OCI-LY3 (cell line): ENCODE data around the gene MYO5A.
"Not testable (repeated sequence)": the region's sequence is repeated elsewhere in the genome, so short reads cannot be mapped to it uniquely, and the experiment has no call there.

Experiments
- H2AFZ ChIP-seq: fragments of 200-600, 300-600 bp; shearing (Covaris generic); 2 replicates; pipeline ENCODE4 v1.6.0; 2014; ENCODE audit warnings: antibody characterized with exemption, low read depth, low read length
- H3K27ac ChIP-seq: fragments of 200-600, 300-600 bp; sonication (generic); 2 replicates; pipeline ENCODE4 v1.5.1; 2014; ENCODE audit warnings: mild to moderate bottlenecking, low read length, moderate library complexity, mixed read lengths
- H3K27me3 ChIP-seq: fragments of 200-600, 300-600 bp; sonication (generic); 2 replicates; pipeline ENCODE4 v1.6.1; 2014; ENCODE audit warnings: low read depth, low read length, mixed read lengths
- H3K36me3 ChIP-seq: fragments of 200-600, 300-600 bp; sonication (generic); replicated peaks from 2 replicates; pipeline ENCODE3; 2014; ENCODE audit warnings: low read depth, low read length, mixed read lengths
- H3K4me1 ChIP-seq: fragments of 300-600, 200-600 bp; sonication (generic); 2 replicates; pipeline ENCODE4 v1.6.1; 2014; ENCODE audit warnings: low read length, mixed read lengths
- H3K4me2 ChIP-seq: fragments of 200-600, 300-600 bp; sonication (generic); 2 replicates; pipeline ENCODE4 v1.6.1; 2014; ENCODE audit warnings: low read length, mixed read lengths
- H3K4me3 ChIP-seq: fragments of 300-600, 200-600 bp; sonication (generic); 2 replicates; pipeline ENCODE4 v1.5.1; 2014; ENCODE audit warnings: antibody characterized with exemption, mild to moderate bottlenecking, low read length, moderate library complexity
- H3K79me2 ChIP-seq: fragments of 300-600, 200-600 bp; shearing (Covaris generic); 2 replicates; pipeline ENCODE4 v1.6.1; 2014; ENCODE audit warnings: mild to moderate bottlenecking, low read length, mixed read lengths
- H3K9ac ChIP-seq: fragments of 300-600, 200-600 bp; shearing (Covaris generic); 2 replicates; pipeline ENCODE4 v1.6.0; 2014; ENCODE audit warnings: mild to moderate bottlenecking, low read length, moderate library complexity
- H3K9me3 ChIP-seq: fragments of 200-600, 300-600 bp; shearing (Covaris generic); 2 replicates; pipeline ENCODE4 v1.6.1; 2014; ENCODE audit warnings: low read length, mixed read lengths; ENCODE audit not compliant: insufficient read depth
- H4K20me1 ChIP-seq: fragments of 200-600, 300-600 bp; sonication (generic); 2 replicates; pipeline ENCODE4 v1.6.1; 2016; ENCODE audit warnings: low read length, mixed read lengths; ENCODE audit not compliant: insufficient read depth
- EZH2phosphoT487 ChIP-seq: fragments of 200-600 bp; shearing (Covaris generic); IDR thresholded peaks from 2 replicates; pipeline ENCODE4 v1.6.1; 2018; ENCODE audit warnings: antibody characterized with exemption, mixed run types, low read depth
- TF ChIP-seq, protein P1 (sequence below): fragments of 200-600, 300-600 bp; sonication (generic); IDR thresholded peaks from 2 replicates; pipeline ENCODE4 v1.5.1; 2014; ENCODE audit warnings: antibody characterized with exemption, low read length, low read depth

Gene MYO5A

DNA sequence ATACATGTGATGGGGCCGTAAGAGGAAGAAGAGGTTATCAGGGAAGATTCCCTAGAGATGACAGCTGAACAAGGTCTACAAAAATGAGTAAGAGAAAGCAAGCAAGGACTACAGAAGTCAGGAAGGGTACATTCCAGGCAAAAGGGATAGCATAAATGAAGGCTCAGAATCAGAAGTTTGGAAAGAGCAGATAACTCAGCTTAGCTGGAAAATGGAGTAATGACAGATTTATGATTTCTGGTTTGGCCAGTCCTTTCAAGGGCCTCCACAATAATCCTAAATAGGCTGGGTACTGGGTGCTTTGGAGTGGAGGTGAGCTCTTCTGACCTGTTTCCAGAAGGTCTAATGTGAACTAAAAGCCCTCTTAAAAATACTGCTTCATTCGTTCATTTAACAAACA is 110.7 kb downstream of the MYO5A start:
- Histone ChIP-seq H3K79me2 (no peaks in the 10 kb centered on the region), H3K4me1 (peaks cover 53% of the 10 kb centered on the region), H3K4me3 (0 out of 2 replicates have a peak overlapping the region, but pooled peaks have one; percentile 3), H3K27me3 (no peaks in the 10 kb centered on the region), H3K36me3 (peaks cover 21% of the 10 kb centered on the region), H2AFZ (no peak overlapping the region), H3K4me2 (peak overlapping the region; percentile 6; the same call in 1 of the 2 replicates), H4K20me1 (no peaks in the 10 kb centered on the region), H3K27ac (peak overlapping the region; percentile 37), H3K9me3 (no peaks in the 10 kb centered on the region; the same call in 1 of the 2 replicates), H3K9ac (no peak overlapping the region)
- TF ChIP-seq EZH2phosphoT487: no peak
- TF ChIP-seq, protein P1, sequence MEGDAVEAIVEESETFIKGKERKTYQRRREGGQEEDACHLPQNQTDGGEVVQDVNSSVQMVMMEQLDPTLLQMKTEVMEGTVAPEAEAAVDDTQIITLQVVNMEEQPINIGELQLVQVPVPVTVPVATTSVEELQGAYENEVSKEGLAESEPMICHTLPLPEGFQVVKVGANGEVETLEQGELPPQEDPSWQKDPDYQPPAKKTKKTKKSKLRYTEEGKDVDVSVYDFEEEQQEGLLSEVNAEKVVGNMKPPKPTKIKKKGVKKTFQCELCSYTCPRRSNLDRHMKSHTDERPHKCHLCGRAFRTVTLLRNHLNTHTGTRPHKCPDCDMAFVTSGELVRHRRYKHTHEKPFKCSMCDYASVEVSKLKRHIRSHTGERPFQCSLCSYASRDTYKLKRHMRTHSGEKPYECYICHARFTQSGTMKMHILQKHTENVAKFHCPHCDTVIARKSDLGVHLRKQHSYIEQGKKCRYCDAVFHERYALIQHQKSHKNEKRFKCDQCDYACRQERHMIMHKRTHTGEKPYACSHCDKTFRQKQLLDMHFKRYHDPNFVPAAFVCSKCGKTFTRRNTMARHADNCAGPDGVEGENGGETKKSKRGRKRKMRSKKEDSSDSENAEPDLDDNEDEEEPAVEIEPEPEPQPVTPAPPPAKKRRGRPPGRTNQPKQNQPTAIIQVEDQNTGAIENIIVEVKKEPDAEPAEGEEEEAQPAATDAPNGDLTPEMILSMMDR: no peak

DNA sequence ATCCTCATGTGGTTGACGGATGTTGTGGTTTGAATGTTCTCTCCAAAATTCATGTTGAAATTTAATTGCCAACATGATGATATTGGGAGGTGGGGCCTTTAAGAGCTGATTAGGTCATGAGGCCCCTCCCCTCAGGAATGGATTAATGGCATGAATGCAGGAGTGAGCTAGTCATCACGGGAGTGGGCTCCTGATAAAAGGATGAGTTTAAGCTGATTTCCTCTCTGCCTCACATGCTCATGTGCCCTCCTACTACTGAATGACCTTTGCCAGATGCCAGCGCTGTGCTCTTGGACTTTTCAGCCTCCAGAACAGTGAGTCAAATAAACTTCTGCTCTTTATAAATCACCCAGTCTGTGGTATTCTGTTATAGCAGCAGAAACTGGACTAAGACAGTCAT is 111.2 kb downstream of the MYO5A start:
- peak overlapping the region; percentile 6; the same call in 1 of the 2 replicates for H3K4me2 ChIP-seq
- H2AFZ ChIP-seq: no peak overlapping the region
- H3K4me1 ChIP-seq: peaks cover 53% of the 10 kb centered on the region
- no peaks in the 10 kb centered on the region for H3K27me3 ChIP-seq
- H3K4me3 ChIP-seq: 0 out of 2 replicates have a peak overlapping the region, but pooled peaks have one; percentile 3
- TF ChIP-seq, protein P1: no peak
- no peak for TF ChIP-seq EZH2phosphoT487
- no peak overlapping the region for H3K9ac ChIP-seq
- H3K27ac ChIP-seq: peak overlapping the region; percentile 37
- no peaks in the 10 kb centered on the region; the same call in 1 of the 2 replicates for H3K9me3 ChIP-seq
- H3K36me3 ChIP-seq: peaks cover 18% of the 10 kb centered on the region
- no peaks in the 10 kb centered on the region for H3K79me2 ChIP-seq
- no peaks in the 10 kb centered on the region for H4K20me1 ChIP-seq

DNA sequence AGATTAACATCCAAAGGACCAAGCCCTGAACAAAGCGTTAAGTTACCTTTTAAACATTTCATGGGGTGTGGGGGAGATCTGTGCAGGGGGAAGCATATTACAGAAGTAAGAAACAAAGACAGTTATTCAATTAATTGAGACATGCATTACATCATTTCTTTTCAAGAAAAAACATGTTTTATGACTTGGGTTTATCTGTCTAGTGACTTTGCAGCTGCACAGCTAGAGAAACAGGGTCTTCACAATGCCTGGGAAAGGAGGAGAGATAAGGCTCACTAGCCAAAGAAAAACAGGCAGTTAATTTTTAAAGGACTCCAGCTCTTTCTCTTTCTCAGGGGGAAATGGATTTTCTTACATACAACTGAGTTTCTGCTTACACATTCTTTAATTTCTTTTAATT is 112.1 kb downstream of the MYO5A start:
- Histone ChIP-seq H3K36me3 (peaks cover 15% of the 10 kb centered on the region), H3K4me1 (peaks cover 44% of the 10 kb centered on the region)
- H3K79me2 ChIP-seq, H3K4me2 ChIP-seq, H2AFZ ChIP-seq, H3K9ac ChIP-seq, H4K20me1 ChIP-seq, H3K4me3 ChIP-seq, H3K27ac ChIP-seq, H3K9me3 ChIP-seq, H3K27me3 ChIP-seq: not testable (repeated sequence)

DNA sequence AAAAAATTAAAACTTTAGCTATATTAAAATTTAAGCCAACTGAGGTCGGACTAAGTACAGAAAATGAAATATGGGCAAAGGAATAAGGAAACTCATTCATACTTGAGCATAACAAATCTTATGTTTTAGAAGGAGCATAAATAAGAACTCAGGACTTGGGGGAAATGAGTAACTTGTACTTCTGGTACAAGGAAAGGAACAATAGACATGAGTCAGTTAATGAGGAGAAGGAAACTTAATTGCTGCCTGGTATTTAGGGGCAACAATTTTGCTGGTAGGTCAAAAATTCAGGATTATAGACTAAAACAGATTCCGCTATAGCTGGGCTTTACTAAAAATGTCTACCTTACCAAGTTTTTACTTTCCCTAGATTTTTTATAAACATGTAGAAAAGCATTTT is 113.1 kb downstream of the MYO5A start:
- peaks cover 35% of the 10 kb centered on the region for H3K4me1 ChIP-seq
- TF ChIP-seq, protein P1: no peak
- TF ChIP-seq EZH2phosphoT487: no peak
- H4K20me1 ChIP-seq: no peaks in the 10 kb centered on the region
- no peak overlapping the region for H3K9ac ChIP-seq
- H3K27ac ChIP-seq: no peak overlapping the region
- H3K4me3 ChIP-seq: no peak overlapping the region
- H2AFZ ChIP-seq: no peak overlapping the region
- no peaks in the 10 kb centered on the region for H3K27me3 ChIP-seq
- peaks cover 15% of the 10 kb centered on the region for H3K36me3 ChIP-seq
- H3K9me3 ChIP-seq: no peaks in the 10 kb centered on the region; the same call in 1 of the 2 replicates
- no peaks in the 10 kb centered on the region for H3K79me2 ChIP-seq
- no peak overlapping the region for H3K4me2 ChIP-seq

DNA sequence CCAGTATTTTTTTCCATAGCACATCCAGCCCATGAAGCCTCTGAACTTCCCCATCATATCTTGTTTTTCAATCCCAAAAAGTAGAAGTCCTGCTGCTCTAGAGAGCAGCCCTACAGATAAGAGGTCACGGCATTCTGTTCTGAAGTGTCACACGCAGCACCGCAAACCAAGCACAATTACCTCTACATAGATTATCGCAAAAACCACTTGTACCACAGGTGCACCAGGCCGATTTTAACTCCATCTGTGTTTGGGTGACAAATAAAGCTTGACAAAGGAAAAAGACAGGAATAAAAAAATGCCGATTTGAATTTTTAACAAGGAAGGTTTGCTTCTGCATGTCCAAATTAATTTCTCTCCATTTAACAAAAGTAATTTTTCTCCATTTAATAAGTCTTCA is 113.7 kb downstream of the MYO5A start:
- H3K9ac ChIP-seq: no peak overlapping the region
- H3K4me3 ChIP-seq: no peak overlapping the region
- no peaks in the 10 kb centered on the region; the same call in 1 of the 2 replicates for H3K9me3 ChIP-seq
- no peak overlapping the region for H3K27ac ChIP-seq
- no peaks in the 10 kb centered on the region for H4K20me1 ChIP-seq
- H3K4me2 ChIP-seq: no peak overlapping the region
- no peak overlapping the region for H2AFZ ChIP-seq
- H3K36me3 ChIP-seq: peaks cover 19% of the 10 kb centered on the region
- H3K79me2 ChIP-seq: no peaks in the 10 kb centered on the region
- no peaks in the 10 kb centered on the region for H3K27me3 ChIP-seq
- peaks cover 28% of the 10 kb centered on the region for H3K4me1 ChIP-seq
- no peak for TF ChIP-seq EZH2phosphoT487
- TF ChIP-seq, protein P1: no peak
